SK-N-SH (cell line): ENCODE measurements around the gene TBC1D17.

Source experiments
- CTCF ChIP-seq: fragments of 200-600 bp; sonication (generic); IDR thresholded peaks from 2 replicates; pipeline ENCODE4 v1.6.1; 2017; ENCODE audit warnings: antibody characterized with exemption, mild to moderate bottlenecking, moderate library complexity
- EZH2phosphoT487 ChIP-seq: fragments of 200-600 bp; sonication (generic); IDR thresholded peaks from 2 replicates; pipeline ENCODE4 v1.6.1; 2017; ENCODE audit warnings: low read depth, mixed run types, mild to moderate bottlenecking, antibody characterized with exemption, moderate library complexity, borderline replicate concordance
- GATA2 ChIP-seq: sonication (generic); formaldehyde crosslinking; IDR thresholded peaks from 2 replicates; pipeline ENCODE4 v1.5.0; 2020; ENCODE audit warnings: mild to moderate bottlenecking, missing genetic modification reagents
- IRF3 ChIP-seq: fragments of 150-350 bp; IDR thresholded peaks from 2 replicates; pipeline ENCODE4 v1.6.1; 2016; ENCODE audit warnings: mild to moderate bottlenecking, low read depth, low read length
- JUND ChIP-seq: IDR thresholded peaks from 2 replicates; pipeline ENCODE4 v1.4.0; 2012
- POLR2AphosphoS5 ChIP-seq: IDR thresholded peaks from 2 replicates; pipeline ENCODE4 v1.6.1; 2012; ENCODE audit warnings: low read depth, low read length
- RCOR1 ChIP-seq: fragments of 150-350 bp; IDR thresholded peaks from 2 replicates; pipeline ENCODE4 v1.6.1; 2017; ENCODE audit warnings: antibody characterized with exemption, low read length
- REST ChIP-seq: IDR thresholded peaks from 2 replicates; pipeline ENCODE4 v1.6.1; 2012; ENCODE audit warnings: mild to moderate bottlenecking, low read depth, low read length, moderate library complexity
- RFX5 ChIP-seq: IDR thresholded peaks from 2 replicates; pipeline ENCODE4 v1.6.1; 2012; ENCODE audit warnings: mild to moderate bottlenecking, improper control_type of control experiment, low read length
- SIN3A ChIP-seq: IDR thresholded peaks from 2 replicates; pipeline ENCODE4 v1.6.1; 2012; ENCODE audit warnings: low read depth, mild to moderate bottlenecking, low read length, moderate library complexity, borderline replicate concordance
- TAF1 ChIP-seq: IDR thresholded peaks from 2 replicates; pipeline ENCODE4 v1.6.1; 2012; ENCODE audit warnings: low read depth, mild to moderate bottlenecking, low read length, moderate library complexity, borderline replicate concordance
- TCF12 ChIP-seq: IDR thresholded peaks from 2 replicates; pipeline ENCODE4 v1.4.0; 2012
- USF1 ChIP-seq: IDR thresholded peaks from 2 replicates; pipeline ENCODE4 v1.4.0; 2012; ENCODE audit warnings: low read depth, borderline replicate concordance
- YY1 ChIP-seq: IDR thresholded peaks from 2 replicates; pipeline ENCODE4 v1.4.0; 2012; ENCODE audit warnings: low read depth, mild to moderate bottlenecking

GRCh38 chr19:49837425-49837824, 40.1 kb upstream of the TBC1D17 start:
- no peak for TF ChIP-seq CTCF
- TF ChIP-seq USF1: no peak
- TF ChIP-seq YY1: no peak
- TF ChIP-seq SIN3A: no peak
- no peak for TF ChIP-seq TCF12
- TF ChIP-seq POLR2AphosphoS5: no peak
- TF ChIP-seq RCOR1: no peak
- TF ChIP-seq TAF1: no peak
- no peak for TF ChIP-seq EZH2phosphoT487
- no peak for TF ChIP-seq IRF3
- TF ChIP-seq RFX5: no peak
- TF ChIP-seq JUND: no peak
- TF ChIP-seq REST: no peak
- no peak for TF ChIP-seq GATA2 (CRISPR knock-in tag)
